ENCODE results near the gene ADORA2A.

ADORA2A gene

GRCh38 chr22:24441406-24442351 lies 14.3 kb downstream of the ADORA2A start:
- DNase-seq (ENCODE audit: low read depth, low spot score) = no peak

DNA sequence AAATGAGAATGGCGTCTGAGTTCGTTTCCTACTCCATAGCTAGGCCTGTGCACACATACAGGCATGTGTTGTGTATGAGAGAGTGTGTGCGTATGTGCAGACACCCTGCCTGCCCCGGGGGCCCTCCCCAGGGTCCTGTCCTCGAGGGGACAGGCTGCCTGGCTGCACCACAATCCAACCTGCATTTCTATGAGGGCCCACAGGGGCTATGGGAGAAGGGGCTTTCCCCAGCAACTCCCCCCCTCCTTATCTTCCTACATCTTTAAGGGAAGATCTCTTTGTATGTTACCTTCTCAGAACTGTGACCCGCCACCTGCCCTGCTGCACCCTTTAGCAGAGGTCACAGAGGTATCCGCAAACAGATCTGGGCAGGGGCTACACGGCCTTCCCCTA lies 14.9 kb downstream of the ADORA2A start:
- H3K4me3 ChIP-seq (ENCODE audit: low read length) = no peak overlapping the region

More at GRCh38 chr22:24441406-24442351, 14.3 kb downstream of the ADORA2A start:
- H3K4me3 ChIP-seq (ENCODE audit: low read length) = no peak overlapping the region

GRCh38 chr22:24443668-24444067 lies 16.3 kb downstream of the ADORA2A start:
- no peak overlapping the region for H3K4me3 ChIP-seq (ENCODE audit: low read length)
- no peak for DNase-seq (ENCODE audit: low read depth, low spot score)

More for the DNA sequence above, 14.9 kb downstream of the ADORA2A start:
- DNase-seq (ENCODE audit: low read depth, low spot score) = no peak

GRCh38 chr22:24444251-24444650 lies 16.9 kb downstream of the ADORA2A start:
- no peak for DNase-seq (ENCODE audit: low read depth, low spot score)
- no peak overlapping the region for H3K4me3 ChIP-seq (ENCODE audit: low read length)

- H3K4me3 ChIP-seq (ENCODE audit: low read length) = no peak overlapping the region
- DNase-seq (ENCODE audit: low read depth, low spot score) = no peak
Measured at GRCh38 chr22:24444729-24445466, 17.5 kb downstream of the ADORA2A start.

DNA sequence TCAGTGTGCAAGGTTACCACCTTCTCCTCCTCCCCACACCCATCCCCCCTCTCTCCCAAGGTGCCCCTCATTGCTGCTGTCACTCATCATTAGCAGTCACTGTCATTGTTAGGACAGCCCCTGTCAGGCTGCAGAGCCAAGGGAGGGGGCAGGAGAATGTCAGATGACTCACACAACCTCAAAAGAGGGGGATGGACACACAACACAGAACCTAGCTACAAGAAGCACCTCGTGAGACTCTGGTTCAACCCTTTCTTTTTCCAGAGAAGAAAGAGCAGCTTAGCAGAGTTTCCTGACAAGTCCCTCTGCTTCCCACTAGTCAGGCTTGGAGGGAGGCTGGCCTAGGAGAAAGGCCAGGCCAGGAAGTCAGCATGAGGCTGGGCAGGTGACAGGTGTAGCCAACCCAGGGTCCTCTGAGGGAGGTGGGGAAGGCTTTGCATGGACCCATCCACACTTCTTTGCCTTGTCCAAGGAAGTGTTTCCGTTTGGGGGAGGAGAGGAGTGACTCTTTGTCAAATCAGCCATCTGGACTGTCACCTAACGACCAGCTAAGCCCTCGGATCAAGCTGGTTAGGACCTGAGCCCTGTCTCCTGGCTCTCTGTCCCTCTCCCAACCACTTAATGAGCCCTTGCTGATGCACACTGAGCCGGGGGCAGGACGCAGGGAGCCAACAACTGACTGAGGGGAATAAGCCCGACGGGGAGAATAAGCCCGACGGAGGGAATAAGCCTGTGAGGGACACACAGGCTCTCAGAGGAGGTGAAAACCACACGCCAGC lies 18.3 kb downstream of the ADORA2A start:
- H3K4me3 ChIP-seq (ENCODE audit: low read length) = no peak overlapping the region
- no peak for DNase-seq (ENCODE audit: low read depth, low spot score)

GRCh38 chr22:24446260-24446611 lies 18.8 kb downstream of the ADORA2A start:
- DNase-seq (ENCODE audit: low read depth, low spot score) = no peak
- H3K4me3 ChIP-seq (ENCODE audit: low read length) = no peak overlapping the region

DNA sequence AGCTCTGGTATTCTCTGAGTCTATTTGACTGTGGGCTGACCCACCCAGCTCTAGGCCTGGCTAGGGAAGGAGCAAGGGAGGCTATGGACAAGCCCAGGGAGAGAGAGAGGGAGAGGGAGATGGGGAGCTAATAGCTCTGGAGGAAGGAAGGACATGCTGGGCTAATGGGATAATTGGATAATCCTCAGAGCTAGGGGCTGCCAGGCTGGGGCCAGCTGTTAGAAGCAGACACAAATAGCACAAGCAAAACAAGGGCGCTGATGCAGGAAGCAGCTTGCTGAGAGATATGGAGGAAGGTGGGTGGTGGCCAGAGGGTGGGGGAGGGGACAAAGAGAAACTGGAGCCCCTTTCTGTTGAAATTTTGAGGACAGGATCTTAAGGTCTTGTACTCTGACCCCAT lies 23.2 kb downstream of the ADORA2A start:
- no peak overlapping the region for H3K4me3 ChIP-seq (ENCODE audit: low read length)
- no peak for DNase-seq (ENCODE audit: low read depth, low spot score)

- no peak for DNase-seq (ENCODE audit: low read depth, low spot score)
- no peak overlapping the region for H3K4me3 ChIP-seq (ENCODE audit: low read length)
Measured at GRCh38 chr22:24451162-24451561, 23.8 kb downstream of the ADORA2A start.

DNA sequence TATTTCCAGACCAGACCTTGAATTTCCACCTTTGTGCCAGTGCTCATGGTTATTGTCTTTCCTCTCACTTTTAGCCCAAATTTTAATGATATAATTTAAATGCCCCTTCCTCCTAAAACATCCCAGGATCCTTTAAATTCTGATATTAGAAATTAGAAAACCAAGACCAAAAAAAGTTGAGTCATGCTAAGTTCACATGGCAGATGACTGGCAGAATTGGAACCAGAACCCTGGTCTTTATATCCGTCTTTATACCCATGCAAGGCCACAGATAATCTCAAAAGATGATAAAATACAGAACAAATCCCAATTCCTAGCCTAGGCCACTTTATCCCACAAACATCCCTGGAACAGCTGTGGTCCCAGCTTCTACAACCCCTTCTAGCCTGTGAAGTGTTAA lies 26.5 kb downstream of the ADORA2A start:
- no peak for DNase-seq (ENCODE audit: low read depth, low spot score)
- H3K4me3 ChIP-seq (ENCODE audit: low read length) = no peak overlapping the region

- no peak for DNase-seq (ENCODE audit: low read depth, low spot score)
- no peak overlapping the region for H3K4me3 ChIP-seq (ENCODE audit: low read length)
Measured at GRCh38 chr22:24455039-24455438, 27.6 kb downstream of the ADORA2A start.

- no peak for DNase-seq (ENCODE audit: low read depth, low spot score)
- H3K4me3 ChIP-seq (ENCODE audit: low read length) = no peak overlapping the region
Measured at GRCh38 chr22:24455751-24456426, 28.5 kb downstream of the ADORA2A start.

DNA sequence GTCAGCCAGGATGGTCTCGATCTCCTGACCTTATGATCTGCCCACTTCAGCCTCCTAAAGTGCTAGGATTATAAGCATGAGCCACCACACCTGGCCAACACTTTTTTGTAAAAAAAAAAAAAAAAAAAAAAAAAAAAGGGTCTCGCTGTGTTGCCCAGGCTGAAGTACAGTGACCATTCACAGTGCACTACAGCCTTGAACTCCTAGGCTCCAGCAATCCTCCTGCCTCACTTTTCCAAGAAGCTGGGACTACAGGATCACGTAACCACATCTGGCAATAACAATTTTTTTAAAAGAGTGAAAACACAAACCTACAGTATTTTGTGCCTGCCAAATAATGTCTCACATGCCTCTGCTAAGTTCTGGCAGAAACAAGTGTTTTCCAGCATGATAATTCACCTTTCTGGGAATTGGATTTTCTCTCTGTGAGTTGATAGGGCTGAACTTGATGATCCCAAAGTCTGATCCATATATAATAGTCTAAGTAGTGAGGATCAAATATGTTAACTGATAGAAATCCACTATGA lies 30.6 kb downstream of the ADORA2A start:
- no peak overlapping the region for H3K4me3 ChIP-seq (ENCODE audit: low read length)
- DNase-seq (ENCODE audit: low read depth, low spot score) = no peak

DNA sequence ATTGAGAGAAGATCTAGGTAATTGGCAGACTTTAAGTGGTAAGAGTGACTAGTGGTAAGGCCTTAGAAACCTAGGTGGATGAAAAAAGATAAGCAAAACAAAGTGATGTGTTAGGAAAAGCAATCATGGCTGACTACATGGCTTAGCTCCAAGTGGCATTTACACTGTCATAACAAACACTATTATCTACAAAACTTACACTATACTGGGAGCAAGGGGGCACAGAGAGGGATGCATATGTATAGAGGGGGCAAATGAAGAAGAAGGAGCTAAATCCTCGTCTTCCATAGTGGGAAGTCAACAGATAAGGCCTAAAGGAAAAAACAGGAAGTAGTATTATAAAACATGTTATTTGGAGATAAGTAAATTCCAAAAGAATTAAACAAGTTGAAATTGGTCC lies 32.5 kb downstream of the ADORA2A start:
- DNase-seq (ENCODE audit: low read depth, low spot score) = no peak
- no peak overlapping the region for H3K4me3 ChIP-seq (ENCODE audit: low read length)

- DNase-seq (ENCODE audit: low read depth, low spot score) = no peak
Measured at GRCh38 chr22:24460418-24461089, 33.2 kb downstream of the ADORA2A start.

GRCh38 chr22:24463071-24463760 lies 35.8 kb downstream of the ADORA2A start:
- no peak overlapping the region for H3K4me3 ChIP-seq (ENCODE audit: low read length)
- no peak for DNase-seq (ENCODE audit: low read depth, low spot score)

More at GRCh38 chr22:24460418-24461089, 33.2 kb downstream of the ADORA2A start:
- no peak overlapping the region for H3K4me3 ChIP-seq (ENCODE audit: low read length)

DNA sequence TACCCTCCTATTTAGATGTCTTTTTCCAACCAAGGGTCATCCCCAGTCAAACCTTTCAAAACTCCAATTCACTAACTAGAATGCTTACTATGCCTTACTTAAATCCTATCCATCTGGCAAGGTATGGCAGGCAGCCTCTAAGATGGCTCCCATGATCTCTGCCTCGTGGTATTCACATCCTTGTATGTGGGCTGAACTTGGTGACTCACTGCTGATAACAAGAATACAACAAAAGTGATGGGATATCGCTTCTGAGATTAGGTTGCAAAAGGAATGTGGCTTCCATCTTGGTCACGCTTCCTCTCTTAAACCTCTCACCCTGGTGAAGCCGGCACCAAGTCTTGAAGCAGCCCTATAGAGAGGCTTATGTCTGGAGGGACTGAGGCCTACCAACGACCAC lies 38.2 kb downstream of the ADORA2A start:
- DNase-seq (ENCODE audit: low read depth, low spot score) = no peak
- H3K4me3 ChIP-seq (ENCODE audit: low read length) = no peak overlapping the region

DNA sequence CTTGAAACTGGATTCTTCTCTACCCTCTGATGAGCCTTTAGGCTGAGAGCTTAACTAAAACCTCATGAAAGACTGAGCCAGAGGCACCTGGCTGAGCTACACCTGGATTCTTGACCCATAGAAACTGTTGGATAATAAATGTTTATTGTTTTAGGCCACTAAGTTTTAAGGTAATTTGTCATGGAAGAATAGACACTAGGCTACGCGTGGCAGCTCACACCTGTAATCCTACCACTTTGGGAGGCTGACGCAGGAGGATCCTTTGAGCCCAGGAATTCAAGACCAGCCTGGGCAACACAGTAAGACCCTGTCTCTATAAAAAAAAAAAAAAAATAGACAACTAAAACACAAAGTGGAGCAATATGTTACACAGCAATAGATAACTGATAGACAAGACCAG lies 38.6 kb downstream of the ADORA2A start:
- no peak overlapping the region for H3K4me3 ChIP-seq (ENCODE audit: low read length)
- no peak for DNase-seq (ENCODE audit: low read depth, low spot score)
